Stimulated activated CD8-positive, alpha-beta memory T cell treated with anti-CD3 and anti-CD28 coated beads, Interleukin-12 subunit alpha, Interleukin-12 subunit beta, amount 100 ng/mL, for 1 hour (primary cell): Measurements from ENCODE around the gene GPR35.

Experiments used
- DNase-seq: peaks from one replicate; pipeline ENCODE4 v3.0.0-alpha.2; 2020; ENCODE audit warnings: low read depth

The GPR35 gene

GRCh38 chr2:240624011-240624949 is 1.0 kb upstream of the GPR35 start:
- no peak for DNase-seq

GRCh38 chr2:240626531-240627300 is 1.4 kb downstream of the GPR35 start:
- DNase-seq, result no peak

- DNase-seq, result no peak
Observed at GRCh38 chr2:240627736-240628506, 2.6 kb downstream of the GPR35 start.

GRCh38 chr2:240628507-240628807 is 3.2 kb downstream of the GPR35 start:
- no peak for DNase-seq

- no peak for DNase-seq
Observed at GRCh38 chr2:240628808-240629618, 3.7 kb downstream of the GPR35 start.

GRCh38 chr2:240629619-240629967 is 4.3 kb downstream of the GPR35 start:
- no peak for DNase-seq

GRCh38 chr2:240629968-240630770 is 4.9 kb downstream of the GPR35 start:
- DNase-seq, result no peak

- DNase-seq, result no peak
Observed at GRCh38 chr2:240630771-240631547, 5.7 kb downstream of the GPR35 start.

- no peak for DNase-seq
Observed at GRCh38 chr2:240631548-240632305, 6.4 kb downstream of the GPR35 start.

GRCh38 chr2:240632306-240632721 is 7.0 kb downstream of the GPR35 start:
- no peak for DNase-seq

- no peak for DNase-seq
Observed at GRCh38 chr2:240635121-240635997, 10.1 kb downstream of the GPR35 start.

- no peak for DNase-seq
Observed at GRCh38 chr2:240635998-240636547, 10.8 kb downstream of the GPR35 start.

GRCh38 chr2:240636563-240637115 is 11.4 kb downstream of the GPR35 start:
- DNase-seq, result no peak

- no peak for DNase-seq
Observed at GRCh38 chr2:240637116-240637900, 12.0 kb downstream of the GPR35 start.

- no peak for DNase-seq
Observed at GRCh38 chr2:240637901-240638345, 12.6 kb downstream of the GPR35 start.

- DNase-seq, result no peak
Observed at GRCh38 chr2:240638512-240639160, 13.4 kb downstream of the GPR35 start.
